IPS DF 6.9 (cell line): Measurements from ENCODE around the gene KLHL22.
"Not testable (repeated sequence)": the region's sequence is repeated elsewhere in the genome, so short reads cannot be mapped to it uniquely, and the experiment has no call there.

Experiments
- DNase-seq: peaks from one replicate; pipeline ENCODE4 v3.0.0-alpha.2; 2013; ENCODE audit warnings: low read depth, low spot score
- H3K27ac ChIP-seq: one replicate; pipeline ENCODE4 v1.5.1; 2013; ENCODE audit warnings: low read length, control low read depth
- H3K27me3 ChIP-seq: 2 replicates; pipeline ENCODE4 v1.6.1; 2013; ENCODE audit warnings: mild to moderate bottlenecking, low read length; ENCODE audit not compliant: control insufficient read depth, insufficient read depth
- H3K36me3 ChIP-seq: 2 replicates; pipeline ENCODE4 v1.6.1; 2013; ENCODE audit warnings: low read length; ENCODE audit not compliant: control insufficient read depth, insufficient read depth
- H3K4me1 ChIP-seq: 2 replicates; pipeline ENCODE4 v1.6.1; 2013; ENCODE audit warnings: low read length; ENCODE audit not compliant: control insufficient read depth, insufficient read depth
- H3K4me3 ChIP-seq: 2 replicates; pipeline ENCODE4 v1.5.1; 2013; ENCODE audit warnings: mild to moderate bottlenecking, low read length
- H3K9me3 ChIP-seq: 2 replicates; pipeline ENCODE4 v1.6.1; 2013; ENCODE audit warnings: low read length, inconsistent platforms; ENCODE audit not compliant: control insufficient read depth, insufficient read depth
- WGBS: extraction: QIAGEN DNeasy Blood & Tissue Kit; methylation state at CpG from one replicate; pipeline ENCODE4 v1.1.7; 2013; ENCODE audit warnings: mixed read lengths, missing lambda C conversion rate; ENCODE audit not compliant: insufficient read length, insufficient coverage; 5-methylcytosine and 5-hydroxymethylcytosine counted together

Gene KLHL22

DNA sequence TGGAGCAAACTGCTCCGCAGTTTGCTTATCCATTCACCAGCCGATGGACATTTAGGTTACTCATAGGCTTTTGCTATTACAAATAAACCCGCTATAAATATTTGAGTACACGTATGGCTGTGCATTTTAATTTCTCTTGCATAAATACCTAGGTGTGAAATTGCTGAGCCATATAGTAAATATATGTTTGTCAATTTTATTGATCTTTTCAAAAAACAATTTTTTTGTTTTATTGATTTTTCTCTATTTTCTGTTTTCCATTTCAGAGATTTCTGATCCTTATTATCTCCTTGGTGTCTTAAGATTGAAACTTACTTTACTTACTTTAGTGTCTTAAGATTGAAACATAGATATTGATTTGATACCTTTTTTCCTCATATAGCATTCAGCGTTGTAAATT is 97.2 kb downstream of the KLHL22 start:
- Histone ChIP-seq H3K4me1 (no peaks in the 10 kb centered on the region; the same call in 1 of the 2 replicates), H3K27me3 (no peaks in the 10 kb centered on the region), H3K4me3 (no peak overlapping the region), H3K9me3 (no peaks in the 10 kb centered on the region), H3K27ac (no peak overlapping the region), H3K36me3 (peaks cover 16% of the 10 kb centered on the region)
- whole genome bisulfite sequencing, result no CpG with 5 or more reads among the region's 5 CpGs
- no peak for DNase-seq

DNA sequence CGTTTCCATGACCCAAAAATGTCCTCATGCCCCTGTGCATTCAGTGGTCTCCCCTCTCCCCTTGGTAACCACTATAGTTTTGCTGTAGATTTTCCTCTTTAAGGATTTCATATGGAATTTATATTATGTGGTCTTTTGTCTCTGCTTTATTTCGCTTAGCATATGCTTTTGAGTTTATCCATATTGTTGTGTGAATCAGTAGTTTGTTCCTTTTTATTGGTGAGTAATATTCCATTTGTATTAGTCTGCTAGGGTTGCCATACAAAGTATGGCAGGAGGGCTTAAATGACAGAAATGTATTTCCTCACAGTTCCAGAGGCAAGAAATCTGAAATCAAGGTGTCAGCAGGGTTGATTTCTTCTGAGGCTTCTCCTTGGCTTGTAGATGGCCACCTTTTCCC is 98.1 kb downstream of the KLHL22 start:
- WGBS, result no CpG with 5 or more reads among the region's 2 CpGs
- no peak overlapping the region for H3K4me3 ChIP-seq
- peaks cover 13% of the 10 kb centered on the region for H3K36me3 ChIP-seq
- no peaks in the 10 kb centered on the region; the same call in 1 of the 2 replicates for H3K4me1 ChIP-seq
- no peak overlapping the region for H3K27ac ChIP-seq
- no peaks in the 10 kb centered on the region for H3K9me3 ChIP-seq
- no peaks in the 10 kb centered on the region for H3K27me3 ChIP-seq
- DNase-seq, result no peak

DNA sequence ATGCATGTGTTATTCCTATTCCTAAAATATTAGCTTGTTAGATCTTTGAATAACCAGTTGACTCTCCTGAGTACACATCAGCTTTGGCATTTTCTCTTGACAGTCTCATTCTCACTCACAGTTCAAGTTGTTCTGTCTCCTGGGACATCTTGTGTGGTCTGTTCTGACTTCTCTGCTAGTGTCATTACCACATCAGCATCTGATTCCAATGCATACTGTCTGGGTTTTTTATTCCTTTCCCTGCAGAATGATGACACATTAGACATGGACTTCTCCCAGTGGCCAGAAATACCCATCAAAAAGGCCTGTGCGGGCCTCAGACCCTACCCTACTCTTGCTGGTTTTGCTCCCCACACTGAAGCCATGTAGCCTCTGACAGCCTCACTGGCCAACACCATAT is 99.0 kb downstream of the KLHL22 start:
- no peak overlapping the region for H3K27ac ChIP-seq
- H3K4me3 ChIP-seq, result no peak overlapping the region
- no peaks in the 10 kb centered on the region; the same call in 1 of the 2 replicates for H3K4me1 ChIP-seq
- WGBS, result no CpG with 5 or more reads among the region's 1 CpG
- no peaks in the 10 kb centered on the region for H3K27me3 ChIP-seq
- H3K36me3 ChIP-seq, result peaks cover 13% of the 10 kb centered on the region
- no peaks in the 10 kb centered on the region for H3K9me3 ChIP-seq
- no peak for DNase-seq

DNA sequence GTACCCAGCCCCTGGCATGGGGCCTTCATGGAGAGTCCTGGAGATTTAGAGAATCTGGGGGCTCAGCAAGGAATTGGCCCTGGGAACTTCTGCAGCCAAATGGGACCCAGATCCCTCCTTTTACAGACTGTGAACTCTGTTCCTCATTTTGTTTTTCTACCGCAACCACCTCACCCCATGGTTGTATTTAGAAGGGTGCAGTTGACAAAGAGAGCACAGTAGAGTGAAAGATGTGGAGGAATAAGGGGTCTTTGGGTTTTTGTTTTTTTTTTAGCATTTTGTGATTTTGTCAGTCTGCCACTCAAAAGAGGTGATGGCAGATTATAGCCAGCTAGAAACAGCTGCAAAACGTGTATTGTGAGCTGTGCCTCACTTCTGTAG is 99.7 kb downstream of the KLHL22 start:
- H3K27me3 ChIP-seq, result no peaks in the 10 kb centered on the region
- H3K9me3 ChIP-seq, result no peaks in the 10 kb centered on the region
- no peak overlapping the region for H3K27ac ChIP-seq
- no peak for DNase-seq
- WGBS, result no CpG with 5 or more reads among the region's 2 CpGs
- no peak overlapping the region for H3K4me3 ChIP-seq
- H3K36me3 ChIP-seq, result peaks cover 6% of the 10 kb centered on the region; the same call in 1 of the 2 replicates
- no peaks in the 10 kb centered on the region; the same call in 1 of the 2 replicates for H3K4me1 ChIP-seq

DNA sequence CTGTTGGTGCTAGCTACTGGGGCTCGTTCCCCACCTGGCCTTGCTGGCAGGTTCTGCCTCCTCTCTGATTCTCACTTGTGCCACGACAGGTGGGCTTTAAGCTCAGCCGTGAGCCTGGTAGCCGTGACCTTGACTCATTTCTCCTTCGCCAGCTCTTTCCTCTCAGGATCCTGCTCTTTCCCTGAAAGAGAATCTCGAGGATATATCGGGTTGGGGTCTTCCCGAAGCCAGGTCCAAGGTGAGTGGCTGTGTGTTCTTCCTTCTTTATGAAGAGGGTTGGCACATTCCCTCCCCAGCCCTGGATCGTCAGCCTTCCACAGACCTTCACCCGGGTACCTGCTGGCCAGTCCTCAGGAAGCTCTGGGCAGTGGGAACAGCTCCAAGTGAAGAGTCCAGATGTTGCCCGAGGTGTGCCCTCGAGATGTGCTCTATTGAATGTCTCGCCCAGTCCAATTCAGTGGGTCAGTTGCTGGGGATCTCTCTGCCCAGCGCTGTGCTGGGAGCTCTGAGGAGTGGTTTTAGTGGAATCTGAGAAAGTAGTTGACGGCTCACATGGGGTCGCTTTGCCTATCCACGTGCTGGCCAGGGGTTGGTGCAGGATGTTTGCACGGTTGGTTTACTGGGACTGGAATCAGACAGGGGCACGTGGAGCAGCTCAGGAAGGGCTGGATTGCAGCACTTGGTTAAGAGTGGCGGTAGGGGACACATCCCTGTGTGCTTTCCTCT is 100.3 kb downstream of the KLHL22 start:
- DNase-seq, result no peak
- H3K4me3 ChIP-seq, result no peak overlapping the region
- H3K4me1 ChIP-seq, result no peaks in the 10 kb centered on the region; the same call in 1 of the 2 replicates
- H3K27me3 ChIP-seq, result no peaks in the 10 kb centered on the region
- H3K27ac ChIP-seq, result no peak overlapping the region
- H3K9me3 ChIP-seq, result no peaks in the 10 kb centered on the region
- no CpG with 5 or more reads among the region's 20 CpGs for WGBS
- peaks cover 2% of the 10 kb centered on the region; the same call in 1 of the 2 replicates for H3K36me3 ChIP-seq

DNA sequence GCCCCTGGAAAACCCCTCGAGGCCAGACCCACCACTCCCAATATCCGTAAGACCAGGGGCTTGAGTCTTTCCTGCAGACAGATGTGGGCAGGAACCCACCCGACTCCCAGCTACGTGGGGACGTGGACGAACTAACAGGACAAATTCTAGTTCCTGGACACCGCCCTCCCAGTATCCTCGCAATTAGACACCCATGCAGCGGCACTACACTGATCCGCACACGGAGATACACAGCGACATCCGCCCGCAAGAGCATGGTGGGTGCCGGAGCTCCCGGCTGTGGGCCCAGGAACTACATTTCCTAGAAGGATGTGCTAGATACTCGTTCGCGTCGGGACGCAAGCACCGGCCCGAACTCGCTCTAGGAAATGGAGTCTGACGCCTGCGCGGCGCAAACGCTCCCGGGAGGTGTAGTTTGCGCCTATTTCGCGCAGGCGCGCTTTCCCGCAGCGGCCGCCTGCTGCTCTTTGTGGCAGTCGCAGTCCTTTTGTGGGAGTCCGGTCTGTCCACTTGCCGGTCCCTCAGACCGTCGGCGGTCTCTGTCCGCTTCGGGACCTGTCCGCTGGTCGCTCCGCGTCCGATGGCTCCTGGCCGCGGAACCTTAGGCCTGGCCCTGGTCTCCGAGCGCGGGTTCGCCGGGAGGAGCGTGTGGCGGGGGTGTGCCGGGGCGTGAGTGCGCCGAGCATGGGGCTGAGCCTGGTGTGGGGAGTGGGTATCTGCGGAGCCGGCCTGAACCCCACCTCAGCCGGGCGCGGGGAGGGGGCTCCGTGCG is 101.7 kb downstream of the KLHL22 start, which contains the start of gene ZNF74:
Gene ZNF74, plus strand, starts transcription at position 447 of the 772 bp plus-strand sequence. CDS start 478 bp downstream, outside the sequence.
- no peaks in the 10 kb centered on the region for H3K27me3 ChIP-seq
- peak within 1 kb of the TSS; percentile 68 for H3K4me3 ChIP-seq
- H3K9me3 ChIP-seq, result no peaks in the 10 kb centered on the region
- WGBS, result no CpG with 5 or more reads among the region's 71 CpGs
- no peaks in the 10 kb centered on the region; the same call in 1 of the 2 replicates for H3K4me1 ChIP-seq
- DNase-seq, result peak; percentile 91
- no peak within 1 kb of the TSS for H3K27ac ChIP-seq
- H3K36me3 ChIP-seq, result no peaks in the 10 kb centered on the region

DNA sequence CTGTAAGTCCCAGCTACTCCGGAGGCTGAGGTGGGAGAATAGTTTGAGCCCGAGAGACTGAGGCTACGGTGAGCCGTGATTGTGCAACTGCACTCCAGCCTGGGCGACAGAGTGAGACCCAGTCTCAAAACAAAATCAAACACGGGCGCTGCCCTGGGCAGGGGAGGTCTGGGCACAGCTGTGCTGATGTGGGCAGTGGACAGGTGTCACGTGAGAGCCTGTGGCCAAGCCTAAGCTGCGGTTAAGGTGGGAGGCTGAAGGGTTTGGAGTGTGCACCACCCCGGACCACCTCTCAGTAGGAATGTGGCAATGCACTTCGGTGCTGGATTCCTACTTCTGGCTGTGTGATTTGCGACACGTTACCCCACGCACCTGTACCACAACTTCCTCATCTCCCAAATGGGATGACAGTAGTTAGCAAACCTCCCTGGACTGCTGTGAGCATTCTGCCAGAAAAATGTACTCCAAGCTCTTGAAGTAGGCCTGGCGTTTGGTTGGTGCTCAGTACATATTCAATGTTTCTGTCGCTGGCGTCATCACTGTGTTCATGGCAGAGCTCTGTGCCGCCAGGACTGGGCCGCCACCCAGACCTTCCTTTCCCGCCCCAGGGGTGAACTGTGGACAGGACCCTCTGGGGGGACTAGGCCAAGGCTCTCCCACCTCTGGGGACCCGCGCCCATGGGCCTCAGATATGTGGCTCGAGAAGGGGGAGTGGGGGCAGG is 102.5 kb downstream of the KLHL22 start:
- Histone ChIP-seq H3K36me3 (no peaks in the 10 kb centered on the region), H3K27me3 (no peaks in the 10 kb centered on the region), H3K9me3 (no peaks in the 10 kb centered on the region), H3K27ac (no peak overlapping the region), H3K4me3 (no peak overlapping the region; the same call in 1 of the 2 replicates), H3K4me1 (no peaks in the 10 kb centered on the region; the same call in 1 of the 2 replicates)
- no CpG with 5 or more reads among the region's 23 CpGs for WGBS
- no peak for DNase-seq

DNA sequence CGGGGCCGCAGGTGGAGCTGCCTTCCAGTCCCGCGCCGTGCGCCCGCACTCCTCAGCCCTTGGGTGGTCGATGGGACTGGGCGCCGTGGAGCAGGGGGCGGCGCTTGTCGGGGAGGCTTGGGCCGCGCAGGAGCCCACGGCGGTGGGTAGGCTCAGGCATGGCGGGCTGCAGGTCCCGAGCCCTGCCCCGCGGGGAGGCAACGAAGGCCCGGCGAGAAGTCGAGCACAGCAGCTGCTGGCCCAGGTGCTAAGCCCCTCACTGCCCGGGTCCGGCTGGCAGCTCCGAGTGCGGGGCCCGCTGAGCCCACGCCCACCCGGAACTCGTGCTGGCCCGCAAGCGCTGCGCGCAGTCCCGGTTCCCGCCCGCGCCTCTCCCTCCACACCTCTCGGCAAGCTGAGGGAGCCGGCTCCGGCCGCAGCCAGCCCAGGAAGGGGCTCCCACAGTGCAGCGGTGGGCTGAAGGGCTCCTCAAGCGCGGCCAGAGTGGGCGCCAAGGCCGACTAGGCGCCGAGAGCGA is 103.2 kb downstream of the KLHL22 start:
- not testable (repeated sequence) for DNase-seq, H3K36me3 ChIP-seq, H3K9me3 ChIP-seq, H3K27ac ChIP-seq, H3K4me1 ChIP-seq, H3K27me3 ChIP-seq, H3K4me3 ChIP-seq
- WGBS, result no CpG with 5 or more reads among the region's 53 CpGs
